ENCODE measurements around the gene CCDC60.

The CCDC60 gene

DNA sequence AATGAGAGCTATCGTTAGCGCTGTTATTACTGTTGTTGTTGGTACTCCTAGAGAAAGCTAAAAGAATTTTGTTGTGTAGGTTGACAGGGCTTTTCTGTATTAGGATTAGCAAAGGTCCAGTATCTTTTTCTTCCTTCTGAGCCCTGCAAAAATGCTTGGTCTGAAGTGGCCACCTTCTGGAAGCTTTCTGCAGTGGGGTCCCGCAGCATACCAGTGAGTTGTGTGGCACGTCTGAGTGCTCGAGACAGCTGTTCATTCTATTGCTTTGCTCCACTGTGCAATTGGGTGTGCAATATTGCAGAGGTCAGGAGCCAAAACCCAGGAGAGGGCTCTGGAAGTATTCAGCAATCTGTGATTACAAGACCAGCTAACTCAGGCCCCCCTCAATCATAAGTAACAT is 57.1 kb downstream of the CCDC60 start:
- DNase-seq = no peak

DNA sequence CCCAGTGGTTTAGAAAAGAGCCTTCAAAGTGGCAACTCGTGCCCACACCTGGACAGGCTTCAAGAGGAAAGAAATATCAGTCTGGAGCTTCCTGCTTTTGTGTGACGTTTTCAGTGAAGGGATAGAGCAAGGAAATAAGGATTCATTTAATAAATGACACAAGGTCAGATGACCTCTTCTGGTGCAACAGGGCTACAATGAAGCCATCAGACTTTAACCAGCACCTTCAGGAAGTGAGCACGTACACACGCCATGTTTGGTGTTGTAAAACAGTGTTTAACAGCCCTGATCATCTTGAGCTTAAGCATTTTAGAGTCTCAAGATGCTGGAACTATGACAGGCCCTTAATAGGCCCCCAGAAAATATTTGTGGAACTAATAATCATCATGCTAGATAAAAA is 59.1 kb downstream of the CCDC60 start:
- DNase-seq = no peak

DNA sequence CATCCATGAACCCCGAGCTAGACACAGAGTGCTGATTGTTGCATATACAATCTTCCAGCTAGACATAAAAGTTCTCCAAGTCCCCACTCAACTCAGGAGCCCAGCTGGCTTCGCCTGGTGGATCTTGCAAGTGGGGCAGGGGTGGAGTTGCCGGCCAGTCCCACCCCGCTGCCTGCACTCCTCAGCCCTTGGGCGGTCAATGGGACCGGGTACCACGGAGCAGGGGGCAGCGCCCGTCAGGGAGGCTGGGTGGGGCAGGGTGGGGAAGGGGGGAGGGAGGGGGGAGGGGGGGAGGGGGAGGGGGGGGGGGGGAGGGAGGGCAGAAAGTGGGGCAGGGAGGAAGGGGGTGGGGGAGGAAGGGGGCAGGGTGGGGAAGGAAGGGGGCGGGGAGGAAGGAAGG is 63.0 kb downstream of the CCDC60 start:
- no peak for DNase-seq

DNA sequence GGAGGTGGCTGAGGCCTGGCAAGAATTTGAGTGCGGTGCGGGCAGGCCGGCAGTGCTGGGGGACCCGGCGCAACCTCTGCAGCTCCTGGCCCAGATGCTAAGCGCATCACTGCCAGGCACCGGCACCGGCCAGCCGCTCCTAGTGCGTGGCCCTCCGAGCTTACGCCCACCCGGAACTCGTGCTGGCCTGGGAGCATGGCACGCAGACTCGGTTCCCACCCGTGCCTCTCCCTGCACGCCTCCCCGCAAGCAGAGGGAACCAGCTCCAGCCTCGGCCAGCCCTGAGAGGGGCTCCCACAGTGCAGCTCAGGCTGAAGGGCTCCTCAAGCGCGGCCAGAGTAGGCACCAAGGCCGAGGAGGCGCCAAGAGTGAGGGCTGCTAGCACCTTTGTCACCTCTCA is 63.7 kb downstream of the CCDC60 start:
- no peak for DNase-seq

DNA sequence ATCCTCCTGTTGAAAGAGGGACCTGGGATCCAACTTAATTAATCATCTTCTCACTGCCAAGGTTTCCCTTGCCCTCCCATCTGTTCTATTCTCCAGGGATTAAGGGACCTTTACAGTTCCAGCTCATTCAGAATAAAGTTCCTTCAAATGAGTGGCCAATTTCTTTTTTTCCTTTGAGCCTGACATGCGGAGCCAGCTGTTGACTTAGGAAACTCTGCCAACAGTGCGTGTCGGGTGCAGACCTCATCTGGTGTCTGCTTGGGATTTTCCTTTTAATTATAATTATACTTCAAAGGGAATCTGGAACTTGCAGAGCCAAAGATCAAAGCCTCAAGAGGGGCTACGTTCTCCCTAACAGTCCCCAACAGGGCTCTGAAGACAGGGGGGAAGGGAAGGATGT is 64.8 kb downstream of the CCDC60 start:
- no peak for DNase-seq

DNA sequence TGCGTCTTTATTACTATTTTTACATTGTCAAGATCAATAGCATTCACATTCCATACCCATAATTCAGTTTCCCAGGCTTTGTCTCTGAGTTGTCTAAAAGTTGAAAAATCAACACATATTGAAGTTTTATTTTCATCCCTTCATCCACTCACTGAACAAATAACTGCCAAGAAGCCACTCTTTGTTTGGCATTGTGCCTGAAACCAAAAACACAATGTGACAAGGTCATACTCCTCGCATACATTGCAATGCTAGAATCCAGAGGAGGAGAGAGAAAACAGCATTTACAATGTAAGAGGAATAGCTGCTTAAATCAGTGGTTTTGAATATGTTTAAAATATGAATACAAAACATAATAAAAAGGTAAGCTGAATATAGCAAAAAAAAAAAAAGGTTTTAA is 71.8 kb downstream of the CCDC60 start:
- no peak for DNase-seq

DNA sequence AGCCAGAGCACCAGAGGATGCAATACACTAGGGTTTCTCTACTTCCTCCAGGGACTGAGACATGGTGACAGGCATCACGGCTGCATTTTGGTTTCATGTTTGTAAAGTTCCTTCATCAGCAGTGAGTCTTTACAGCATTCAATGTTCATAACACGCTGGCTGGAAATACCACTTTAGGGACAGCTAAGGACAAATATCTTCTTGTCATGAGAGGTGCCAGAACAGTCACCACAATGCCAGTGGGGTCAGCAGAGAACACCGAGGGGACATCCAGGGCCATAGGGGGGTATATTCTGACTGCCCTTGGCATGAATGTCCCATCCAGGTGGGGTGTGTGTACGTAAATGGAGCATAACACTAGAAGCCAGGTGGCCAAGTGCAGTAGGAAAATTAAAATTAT is 72.3 kb downstream of the CCDC60 start:
- no peak for DNase-seq

DNA sequence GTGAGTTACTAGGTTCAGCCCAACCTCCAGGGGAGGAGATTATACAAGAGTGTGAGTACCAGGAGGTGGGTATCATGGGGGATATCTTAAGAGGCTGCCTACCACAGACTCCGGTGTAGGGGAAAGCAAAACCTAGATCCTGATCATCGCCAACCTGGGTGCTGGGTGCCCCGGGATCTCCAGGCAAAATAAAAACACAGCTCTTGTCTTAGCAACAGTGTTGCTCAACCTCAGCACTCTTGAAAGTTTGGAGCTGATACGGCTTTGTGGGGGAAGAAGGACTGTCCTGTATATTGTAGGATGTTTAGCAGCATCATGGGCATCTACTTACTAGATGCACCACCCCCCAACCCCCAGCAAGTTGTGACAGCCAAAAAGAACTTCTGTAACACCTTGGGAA is 74.5 kb downstream of the CCDC60 start:
- DNase-seq = no peak

DNA sequence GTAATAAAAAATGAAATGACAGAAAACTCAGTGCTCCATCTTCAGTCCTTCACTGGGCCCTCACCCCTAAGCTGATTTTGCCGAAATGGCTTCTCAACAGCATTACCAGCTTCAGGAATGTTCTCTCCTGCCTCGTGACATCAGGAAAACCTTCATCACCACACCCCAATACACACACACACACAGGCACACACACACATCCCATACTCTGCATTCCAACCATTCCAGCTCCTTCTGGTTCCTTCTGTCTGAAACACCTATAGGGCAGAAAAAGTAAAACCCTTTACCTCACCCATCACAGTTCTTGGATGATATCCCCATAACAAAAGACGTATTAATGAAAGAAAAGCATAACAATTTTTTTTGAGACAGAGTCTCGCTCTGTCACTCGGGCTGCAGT is 75.9 kb downstream of the CCDC60 start:
- DNase-seq = no peak

DNA sequence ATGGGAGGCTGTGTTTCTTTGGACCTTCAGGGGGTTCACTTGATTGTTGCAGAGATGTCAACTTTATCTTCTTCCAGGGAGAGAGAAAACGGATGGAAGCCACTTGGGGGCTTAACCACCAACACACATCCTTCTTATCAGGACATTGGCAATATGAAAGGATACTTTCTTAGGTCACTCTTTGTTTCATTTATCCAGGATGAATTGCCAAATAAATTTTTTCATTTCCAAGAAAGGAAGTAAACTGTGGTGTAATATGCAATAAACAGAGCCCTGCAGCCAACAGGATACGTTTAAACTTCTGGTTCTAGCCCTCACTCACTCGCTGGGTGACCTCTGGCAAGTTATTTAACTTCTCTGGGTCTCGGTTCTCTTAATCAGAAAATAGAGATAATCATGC is 77.8 kb downstream of the CCDC60 start:
- DNase-seq = no peak

DNA sequence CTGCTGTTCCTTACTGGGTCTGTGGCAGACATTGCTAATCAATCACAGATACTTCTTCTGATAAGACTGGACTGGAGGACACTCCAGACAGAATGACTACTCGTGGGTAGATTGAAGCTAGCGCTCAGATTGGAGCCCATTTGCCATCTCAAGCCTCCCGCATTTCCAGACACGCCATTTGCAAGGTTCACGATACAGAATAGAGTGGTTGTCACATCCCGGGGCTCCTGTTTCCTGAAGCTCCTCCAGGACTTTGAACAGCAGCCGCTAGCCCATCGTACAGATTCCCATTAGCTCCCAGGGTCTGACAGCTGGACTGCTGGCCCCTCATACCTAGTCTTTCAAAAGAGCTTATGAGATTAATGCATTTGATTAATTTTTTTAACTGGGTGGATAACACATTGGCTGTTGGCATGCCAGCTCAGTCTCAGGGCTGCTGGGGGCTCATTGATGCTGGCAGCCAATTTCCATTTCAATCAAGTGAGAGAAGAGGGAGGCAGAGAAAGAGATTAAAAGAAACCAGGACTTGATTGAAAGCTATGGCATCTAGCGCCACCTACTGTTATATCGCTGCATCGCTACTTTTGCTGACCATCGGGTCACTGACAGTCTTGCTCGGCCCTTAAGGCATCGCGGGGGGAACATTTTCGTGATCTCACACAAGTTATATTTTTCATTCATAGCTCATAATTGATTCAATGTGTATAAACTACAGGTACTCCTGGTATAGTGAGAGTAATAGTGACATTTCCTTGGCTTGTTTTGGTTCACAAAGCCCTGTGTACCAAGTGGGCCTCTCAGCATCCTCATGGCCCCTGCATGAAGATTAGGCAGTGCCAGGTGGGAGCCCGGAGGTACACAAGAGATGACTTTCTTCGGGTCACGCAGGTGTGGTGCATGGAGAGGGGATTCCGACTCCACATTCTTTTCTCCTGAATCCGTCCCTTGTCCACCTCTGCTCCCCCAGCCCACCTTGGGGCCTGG is 78.6 kb downstream of the CCDC60 start:
- peak; percentile 45 for DNase-seq

DNA sequence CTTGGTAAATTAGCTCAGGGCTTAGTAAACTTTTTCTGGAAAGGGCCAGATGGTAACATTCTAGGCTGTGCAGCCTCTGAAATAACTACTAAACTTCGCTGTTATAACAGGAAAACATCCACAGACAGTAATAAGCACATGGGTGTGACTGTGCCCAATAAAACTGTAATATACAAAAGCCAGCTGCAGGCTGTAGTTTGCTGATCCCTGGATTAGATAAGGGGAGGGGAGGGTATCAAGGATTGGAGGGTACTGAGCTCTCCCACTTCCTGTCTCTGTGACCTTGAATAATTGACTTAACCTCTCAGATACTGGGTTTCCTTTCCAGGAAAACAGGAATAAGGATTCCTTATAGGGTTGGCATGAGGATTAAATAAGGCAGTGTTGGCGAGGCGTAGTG is 81.2 kb downstream of the CCDC60 start:
- no peak for DNase-seq

DNA sequence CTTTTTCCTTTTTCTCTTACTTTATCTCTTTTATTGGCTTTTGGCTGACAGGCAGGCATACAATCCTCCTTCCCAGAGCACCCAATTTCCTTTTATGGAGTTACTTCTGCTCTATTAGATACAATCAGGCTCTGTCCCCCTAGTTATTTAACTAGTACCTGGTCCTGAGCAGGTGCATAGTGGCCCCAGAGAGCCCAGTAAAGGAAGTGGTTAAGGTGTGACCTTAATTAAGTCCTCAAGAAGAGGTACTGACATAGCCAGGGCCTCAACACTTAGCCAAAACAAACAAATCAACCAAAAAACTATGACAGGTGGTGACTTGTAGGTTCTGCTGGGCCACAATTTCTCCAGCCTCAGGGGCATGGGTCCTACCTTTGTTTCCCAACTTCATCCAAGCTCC is 82.9 kb downstream of the CCDC60 start:
- DNase-seq = no peak

DNA sequence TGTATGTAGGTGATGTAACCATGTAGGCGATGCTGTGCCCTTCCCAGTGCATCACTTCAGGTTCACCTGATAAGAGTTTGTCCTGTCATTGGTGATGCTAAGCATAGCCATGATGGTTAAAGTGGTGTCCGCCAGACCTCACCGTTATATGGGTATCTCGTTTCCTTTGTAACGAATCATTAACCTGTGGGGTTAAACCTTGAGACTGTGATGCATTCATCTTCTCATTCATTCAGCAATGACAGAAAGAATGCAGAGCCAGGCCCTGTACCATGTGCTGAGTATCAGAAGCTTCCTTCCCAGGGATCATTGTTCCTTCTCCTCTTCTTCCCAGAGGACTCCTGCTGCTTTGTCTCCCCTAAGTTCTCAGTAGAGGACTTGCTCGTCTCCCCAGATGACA is 84.9 kb downstream of the CCDC60 start:
- DNase-seq = no peak

DNA sequence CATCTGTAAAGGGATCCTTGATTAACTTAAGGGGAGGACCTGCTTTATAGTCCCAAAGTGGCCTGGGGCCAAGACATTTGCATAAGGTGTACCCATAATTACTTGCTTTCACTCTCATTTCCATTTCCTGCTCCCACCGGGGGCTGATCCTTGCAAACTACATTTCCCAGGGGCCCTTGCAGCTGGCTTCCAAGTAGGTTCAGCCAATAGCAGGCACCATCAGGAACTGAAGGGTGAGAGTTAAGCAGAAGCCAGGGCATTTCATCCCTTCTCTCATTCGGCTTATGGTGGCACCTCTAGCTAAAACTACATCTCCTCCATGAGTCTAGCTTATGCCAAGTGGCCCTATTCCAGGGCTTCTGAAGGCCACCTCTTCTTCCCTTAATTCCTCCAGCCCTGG is 88.8 kb downstream of the CCDC60 start:
- no peak for DNase-seq

DNA sequence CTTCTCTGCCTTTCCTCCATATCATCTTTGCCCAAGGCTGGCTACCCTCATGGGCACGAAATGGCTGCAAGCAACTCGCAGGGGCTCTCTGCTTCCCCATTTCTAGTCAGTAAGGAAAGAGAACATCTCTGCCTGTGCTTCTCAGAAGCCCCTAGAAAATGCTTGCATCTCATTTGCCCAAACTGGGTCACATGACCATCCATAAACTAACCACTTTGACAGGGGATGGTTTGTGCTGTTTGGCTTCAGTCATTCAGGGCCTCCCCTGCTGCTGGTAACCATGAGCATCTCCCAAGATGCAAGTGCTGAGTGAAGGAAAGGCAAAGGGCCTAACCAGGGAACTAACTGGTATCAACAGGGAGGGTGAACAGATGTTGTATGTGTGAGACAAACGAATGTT is 91.1 kb downstream of the CCDC60 start:
- no peak for DNase-seq

DNA sequence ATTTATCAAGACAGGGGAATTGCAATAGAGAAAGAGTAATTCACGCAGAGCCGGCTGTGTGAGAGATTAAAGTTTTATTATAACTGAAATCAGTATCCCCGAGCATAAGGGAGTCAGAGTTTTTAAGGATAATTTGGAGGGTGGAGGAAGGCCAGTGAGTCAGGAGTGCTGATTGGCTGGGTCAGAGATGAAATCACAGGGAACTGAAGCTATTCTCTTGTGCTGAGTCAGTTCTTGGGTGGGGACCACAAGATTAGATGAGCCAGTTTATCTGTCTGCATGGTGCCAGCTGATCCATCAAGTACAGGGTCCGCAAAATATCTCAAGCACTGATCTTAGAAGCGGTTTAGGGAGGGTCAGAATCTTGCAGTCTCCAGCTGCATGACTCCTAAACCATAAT is 96.6 kb downstream of the CCDC60 start:
- DNase-seq = no peak

DNA sequence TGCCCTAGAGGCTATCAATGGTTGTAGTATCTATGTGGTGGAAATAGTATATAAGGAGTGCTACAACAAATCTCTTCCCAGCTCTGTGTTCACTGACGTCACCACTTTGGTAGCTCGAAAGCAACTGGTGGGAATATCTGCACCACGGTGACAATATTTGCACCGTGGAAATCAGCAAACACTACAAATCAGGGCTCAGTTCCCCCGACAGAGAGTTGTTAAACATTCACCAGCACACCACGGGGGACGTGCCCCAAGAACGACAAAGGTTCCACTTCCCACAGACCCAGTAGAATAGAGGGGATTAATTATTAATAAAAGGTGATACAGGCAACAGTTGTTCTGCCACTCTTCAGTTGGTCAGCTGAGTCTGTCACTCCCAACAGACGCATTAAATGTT is 98.4 kb downstream of the CCDC60 start:
- DNase-seq = no peak

DNA sequence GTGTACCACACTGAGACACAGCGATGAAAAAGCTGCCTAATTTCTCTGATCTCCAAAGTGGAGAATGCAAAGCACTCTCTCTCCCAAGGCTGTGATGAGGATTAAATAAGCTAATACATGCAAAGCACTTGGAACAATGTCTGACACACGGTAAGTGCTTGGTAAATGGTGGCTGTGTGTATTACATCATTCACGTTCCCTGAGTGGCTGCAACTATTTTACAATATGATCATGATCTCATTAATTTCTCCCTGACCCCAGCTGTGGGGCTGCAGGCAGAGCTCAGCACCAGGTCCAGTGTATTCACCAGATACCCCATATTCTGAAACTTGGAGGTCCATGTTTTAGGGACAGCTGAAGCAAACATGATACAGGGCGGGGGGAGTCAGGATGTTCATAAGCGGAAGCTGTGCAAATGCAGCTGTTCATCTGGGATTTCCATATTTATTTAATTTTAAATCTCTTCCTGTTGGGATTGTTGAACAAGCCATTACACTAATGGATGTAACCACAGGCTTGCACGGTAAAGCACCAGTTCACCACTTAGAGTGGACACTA is 106.4 kb downstream of the CCDC60 start:
- DNase-seq = no peak

DNA sequence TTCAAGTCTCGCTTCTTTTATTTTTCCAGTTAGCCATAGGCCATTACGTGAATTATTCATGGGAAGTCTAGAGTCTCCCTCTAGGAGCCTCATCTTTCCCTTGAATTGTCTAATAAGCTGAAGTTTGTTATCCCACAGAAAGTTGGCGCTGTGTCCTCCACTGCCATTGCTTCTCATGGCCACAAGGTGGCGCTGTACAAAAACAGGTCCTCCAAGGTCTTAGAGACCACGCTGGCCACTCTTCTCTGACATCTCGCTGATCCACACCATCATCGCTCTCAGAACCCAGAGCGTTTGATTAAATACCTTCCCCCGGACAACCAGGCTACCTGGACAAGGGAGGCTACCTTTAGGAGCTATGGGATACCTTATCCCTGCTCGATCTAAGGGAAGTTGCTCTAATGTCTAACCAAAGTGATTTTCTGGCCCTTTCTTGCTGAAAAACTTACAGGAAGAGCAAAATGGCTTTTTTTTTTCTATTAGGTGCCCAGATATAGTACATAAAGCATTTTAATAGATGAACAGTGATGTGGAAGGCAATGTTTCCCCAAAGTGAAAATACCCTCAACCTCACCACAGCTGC is 110.0 kb downstream of the CCDC60 start:
- peak; percentile 30 for DNase-seq

DNA sequence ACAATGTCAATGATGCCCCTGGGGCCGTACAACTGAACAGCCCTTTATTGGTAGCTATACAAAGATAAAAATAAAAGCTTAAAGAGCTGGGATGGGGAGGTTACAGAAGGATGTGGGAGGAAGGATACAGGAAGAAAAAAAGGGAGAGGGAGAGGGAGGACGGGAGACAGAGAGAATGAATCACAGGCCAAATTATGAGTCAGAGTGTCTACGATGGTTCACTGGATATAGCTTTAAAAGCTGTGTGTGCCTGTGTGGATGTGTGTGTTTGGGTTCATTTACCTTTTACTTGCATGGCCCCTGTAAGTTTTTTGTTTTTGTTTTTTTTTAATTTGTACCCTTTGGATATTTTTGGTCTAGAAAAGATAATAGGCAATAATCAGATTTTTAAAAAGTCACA is 111.9 kb downstream of the CCDC60 start:
- no peak for DNase-seq

DNA sequence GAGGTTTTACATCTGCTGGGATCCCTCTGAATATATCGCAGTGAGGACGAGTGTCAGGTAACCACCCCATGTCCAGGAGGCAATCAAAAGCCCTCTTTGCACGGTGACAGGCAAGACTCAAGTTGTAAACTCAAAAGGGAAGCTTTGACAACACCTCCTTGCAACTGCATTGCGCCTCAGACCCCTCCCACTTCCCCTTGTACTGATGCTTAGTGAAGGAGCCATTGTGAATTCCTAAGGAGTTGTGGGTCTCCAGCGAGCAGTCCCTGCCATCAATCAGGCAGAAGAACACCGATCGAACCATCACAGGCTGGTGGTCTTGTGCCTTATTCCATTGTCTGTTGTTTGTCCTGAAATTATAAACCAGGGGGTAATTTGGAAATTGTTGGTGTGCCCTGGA is 112.6 kb downstream of the CCDC60 start:
- no peak for DNase-seq

DNA sequence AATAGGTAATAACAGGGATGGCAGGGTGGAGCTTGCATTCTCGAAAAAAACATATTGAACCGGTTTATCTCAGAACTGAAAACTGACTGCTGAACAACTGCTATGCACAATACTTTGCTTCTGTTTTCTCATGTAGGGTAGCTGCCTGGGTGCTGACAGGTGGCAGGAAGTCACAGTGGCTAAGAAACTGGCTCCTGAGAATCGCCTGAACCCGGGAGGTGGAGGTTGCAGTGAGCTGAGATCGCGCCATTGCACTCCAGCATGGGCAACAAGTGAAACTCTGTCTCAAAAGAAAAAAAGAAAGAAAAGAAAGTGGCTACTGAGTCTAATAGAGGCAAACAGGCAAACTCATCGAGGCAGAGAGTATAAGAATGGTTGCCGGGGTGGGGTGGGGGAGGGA is 113.1 kb downstream of the CCDC60 start:
- no peak for DNase-seq

DNA sequence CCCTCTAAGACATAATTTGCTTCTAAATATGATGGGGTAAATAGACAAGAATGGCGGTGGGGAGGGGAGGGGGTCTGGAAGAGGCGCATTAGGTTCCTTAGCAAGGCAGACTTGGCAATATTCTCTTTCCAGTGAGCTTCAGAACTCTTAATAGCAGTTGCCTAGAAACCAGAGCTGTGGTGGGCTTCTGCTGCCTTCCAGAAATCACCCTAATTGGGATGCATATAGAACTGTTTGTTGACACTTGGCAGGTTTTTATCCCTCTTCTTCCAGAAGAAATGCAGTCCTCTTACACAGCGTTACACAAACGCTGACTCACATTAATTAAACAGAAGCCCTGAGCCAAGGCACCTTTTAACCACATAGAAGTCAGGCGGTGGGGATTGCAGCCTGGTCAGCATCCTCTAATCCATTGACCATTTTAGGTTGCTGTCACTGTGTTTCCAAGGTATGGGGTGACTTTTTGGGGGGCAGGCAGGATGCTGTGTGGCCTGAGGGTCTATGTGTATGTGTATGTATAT is 114.1 kb downstream of the CCDC60 start:
- DNase-seq = no peak

Measured in activated CD4-positive, CD25-positive, alpha-beta regulatory T cell treated with anti-CD3 and anti-CD28 coated beads, Interleukin-2, amount 50 U/mL, for 72 hours (primary cell).